Colonic mucosa (tissue), 4 donors: ENCODE data around the gene FATE1. TPM values are rescaled to one million over a fixed set of nuclear protein-coding genes. Genes with fewer than 3 reads are reported as not detected.

Experiments
- DNase-seq: peaks from one replicate; pipeline ENCODE4 v3.0.0-alpha.2; 2020
- H3K27ac ChIP-seq: fragments of 200-600 bp; one replicate; pipeline ENCODE4 v1.8.0; 2021
- H3K27me3 ChIP-seq: fragments of 200-600 bp; one replicate; pipeline ENCODE4 v1.8.0; 2021
- H3K36me3 ChIP-seq: fragments of 200-600 bp; one replicate; pipeline ENCODE4 v1.8.0; 2021
- H3K4me1 ChIP-seq: fragments of 200-600 bp; one replicate; pipeline ENCODE4 v1.8.0; 2021; ENCODE audit warnings: mild to moderate bottlenecking
- H3K4me3 ChIP-seq: fragments of 200-600 bp; one replicate; pipeline ENCODE4 v1.8.0; 2021
- H3K9ac ChIP-seq, 2 donors: one replicate each; pipeline ENCODE4 v1.7.0; 2013; ENCODE audit warnings: control low read depth in 2 of 2, low read depth in 2 of 2, low read length in 2 of 2
- H3K9me3 ChIP-seq: fragments of 200-600 bp; one replicate; pipeline ENCODE4 v1.8.0; 2021
- intact Hi-C: fragments of 100-400 bp; cut with DNase I; formaldehyde crosslinking; loops from one replicate; pipeline ENCODE4 v1.14.1; 2022
- total RNA-seq, 2 donors: library from RNA; stranded (reverse); fragmentation: NEBNext Ultra II Directional in 1 of 2; extraction: Animal tissue kit (Norgen Biotek cat#: 25700) in 1 of 2; gene quantifications; one replicate each; pipeline ENCODE4 v1.2.1, GENCODE V29; 2021
- TF ChIP-seq, protein P1 (sequence below): fragments of 200-600 bp; IDR thresholded peaks from one replicate; pipeline ENCODE4 v1.8.0; 2022; ENCODE audit warnings: antibody characterized with exemption, mild to moderate bottlenecking
- donor health status: healthy.
- donor health status: DM: no; HTN: no; CAD: no.
- donor health status: DM: no; HTN: no; CAD: no.

FATE1 gene
- total RNA-seq, 2 donors from 2014 or later = not detected

DNA sequence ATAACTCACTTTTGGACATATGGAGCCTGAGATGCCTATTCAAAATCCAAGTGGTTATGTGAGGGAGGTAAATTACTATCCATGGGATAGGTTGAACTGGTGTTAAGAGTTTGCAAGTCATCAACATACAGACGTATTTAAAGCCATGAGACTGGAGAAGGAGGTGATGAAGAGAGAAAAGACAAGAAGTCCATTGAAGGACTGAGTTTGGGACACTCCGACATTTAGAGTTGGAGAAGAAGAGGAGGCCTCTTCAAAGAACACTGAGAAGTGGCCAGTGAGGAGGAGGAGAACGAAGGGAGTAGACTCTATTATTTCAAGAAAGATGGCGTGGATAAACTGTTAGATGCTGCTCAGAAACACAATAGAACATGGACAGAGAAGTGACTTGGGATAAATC, 18.6 kb downstream of the FATE1 start, which contains the start of gene CNGA2:
TSS of gene CNGA2 (plus strand) at position 301 of the 400 bp plus-strand sequence. CDS start 3,738 bp downstream, outside the sequence.
- TF ChIP-seq, protein P1, sequence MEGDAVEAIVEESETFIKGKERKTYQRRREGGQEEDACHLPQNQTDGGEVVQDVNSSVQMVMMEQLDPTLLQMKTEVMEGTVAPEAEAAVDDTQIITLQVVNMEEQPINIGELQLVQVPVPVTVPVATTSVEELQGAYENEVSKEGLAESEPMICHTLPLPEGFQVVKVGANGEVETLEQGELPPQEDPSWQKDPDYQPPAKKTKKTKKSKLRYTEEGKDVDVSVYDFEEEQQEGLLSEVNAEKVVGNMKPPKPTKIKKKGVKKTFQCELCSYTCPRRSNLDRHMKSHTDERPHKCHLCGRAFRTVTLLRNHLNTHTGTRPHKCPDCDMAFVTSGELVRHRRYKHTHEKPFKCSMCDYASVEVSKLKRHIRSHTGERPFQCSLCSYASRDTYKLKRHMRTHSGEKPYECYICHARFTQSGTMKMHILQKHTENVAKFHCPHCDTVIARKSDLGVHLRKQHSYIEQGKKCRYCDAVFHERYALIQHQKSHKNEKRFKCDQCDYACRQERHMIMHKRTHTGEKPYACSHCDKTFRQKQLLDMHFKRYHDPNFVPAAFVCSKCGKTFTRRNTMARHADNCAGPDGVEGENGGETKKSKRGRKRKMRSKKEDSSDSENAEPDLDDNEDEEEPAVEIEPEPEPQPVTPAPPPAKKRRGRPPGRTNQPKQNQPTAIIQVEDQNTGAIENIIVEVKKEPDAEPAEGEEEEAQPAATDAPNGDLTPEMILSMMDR = no peak
- Histone ChIP-seq H3K4me1 (no peaks in the 10 kb centered on the region), H3K27me3 (no peaks in the 10 kb centered on the region), H3K9me3 (no peaks in the 10 kb centered on the region), H3K36me3 (no peaks in the 10 kb centered on the region), H3K4me3 (no peak within 1 kb of the TSS), H3K9ac (no peak within 1 kb of the TSS), H3K27ac (no peak within 1 kb of the TSS)
- intact Hi-C loops = no loop called here
- DNase-seq = no peak

DNA sequence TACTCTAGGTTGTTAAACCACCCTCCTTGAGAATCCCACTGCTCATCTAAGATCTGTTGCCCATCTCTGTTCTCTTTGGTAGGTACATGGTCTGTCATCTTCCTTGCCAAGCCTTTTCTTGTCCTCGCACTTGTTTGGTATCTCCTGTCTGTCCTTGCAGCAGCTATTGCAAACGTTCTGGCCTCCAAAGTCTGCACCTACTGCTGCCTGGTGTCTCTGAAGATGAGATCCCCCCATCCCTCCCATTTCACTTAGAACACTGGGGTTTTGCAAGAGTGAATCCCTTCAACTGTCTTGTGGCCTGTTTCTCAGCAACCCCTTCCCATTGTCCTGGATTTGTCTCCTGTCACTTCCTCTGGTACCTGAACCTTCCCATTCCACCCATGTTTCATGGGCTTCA, 19.4 kb downstream of the FATE1 start:
- H3K27ac ChIP-seq = no peak overlapping the region
- H3K9me3 ChIP-seq = no peaks in the 10 kb centered on the region
- no peak for DNase-seq
- H3K9ac ChIP-seq = no peak overlapping the region
- H3K4me1 ChIP-seq = no peaks in the 10 kb centered on the region
- no peaks in the 10 kb centered on the region for H3K27me3 ChIP-seq
- TF ChIP-seq, protein P1 = no peak
- no peak overlapping the region for H3K4me3 ChIP-seq
- H3K36me3 ChIP-seq = no peaks in the 10 kb centered on the region
- intact Hi-C loops = no loop called here

DNA sequence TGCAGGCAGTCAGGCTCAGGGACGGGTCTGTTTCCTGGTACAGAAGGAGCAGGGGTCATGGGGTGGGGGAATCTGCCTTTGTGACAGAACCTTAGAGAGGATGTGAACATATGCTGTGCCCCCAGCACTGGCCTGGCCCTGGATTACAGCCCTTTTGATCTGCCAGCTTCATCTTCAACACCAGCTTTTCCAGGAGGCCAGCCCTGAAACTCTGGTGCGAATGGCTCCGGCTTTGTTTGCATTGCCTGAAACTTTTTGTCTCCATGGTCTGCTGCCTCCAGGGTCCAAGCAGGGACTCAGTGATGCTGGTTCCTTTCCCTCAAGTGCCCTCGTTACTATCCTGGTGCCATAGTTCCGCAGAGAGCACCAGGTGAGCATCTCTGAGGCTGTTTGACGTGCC, 20.9 kb downstream of the FATE1 start:
- no peak for DNase-seq
- no peak overlapping the region for H3K9ac ChIP-seq
- TF ChIP-seq, protein P1 = no peak

DNA sequence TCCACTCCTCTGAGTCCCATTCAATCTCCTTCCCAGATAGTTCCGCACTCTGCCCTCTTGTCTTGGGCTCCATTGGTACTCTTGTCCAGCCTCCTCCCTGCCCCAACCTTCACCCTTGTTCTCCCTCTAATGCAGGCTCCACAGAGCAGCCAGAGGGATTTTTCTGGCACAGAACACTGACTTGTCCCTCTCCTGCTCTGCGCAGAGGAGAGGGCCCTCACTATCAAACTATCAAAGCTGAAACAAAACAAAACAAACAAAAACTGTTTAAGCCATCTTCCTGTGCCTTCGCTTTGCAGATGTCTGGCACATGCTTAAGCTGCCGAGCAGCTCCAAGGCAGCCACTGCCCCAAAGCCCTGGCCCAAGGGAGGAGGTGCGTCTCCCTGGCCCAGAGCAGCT, 21.7 kb downstream of the FATE1 start:
- Histone ChIP-seq H3K9ac (no peak overlapping the region), H3K36me3 (no peaks in the 10 kb centered on the region), H3K4me1 (no peaks in the 10 kb centered on the region), H3K4me3 (no peak overlapping the region), H3K9me3 (no peaks in the 10 kb centered on the region), H3K27me3 (no peaks in the 10 kb centered on the region), H3K27ac (no peak overlapping the region)
- no peak for DNase-seq
- intact Hi-C loops = no loop called here
- TF ChIP-seq, protein P1 = no peak

More for the DNA sequence above, 20.9 kb downstream of the FATE1 start:
- no peaks in the 10 kb centered on the region for H3K9me3 ChIP-seq
- H3K4me1 ChIP-seq = no peaks in the 10 kb centered on the region
- H3K27ac ChIP-seq = no peak overlapping the region
- no peaks in the 10 kb centered on the region for H3K36me3 ChIP-seq
- H3K27me3 ChIP-seq = no peaks in the 10 kb centered on the region
- intact Hi-C loops = no loop called here
- no peak overlapping the region for H3K4me3 ChIP-seq

DNA sequence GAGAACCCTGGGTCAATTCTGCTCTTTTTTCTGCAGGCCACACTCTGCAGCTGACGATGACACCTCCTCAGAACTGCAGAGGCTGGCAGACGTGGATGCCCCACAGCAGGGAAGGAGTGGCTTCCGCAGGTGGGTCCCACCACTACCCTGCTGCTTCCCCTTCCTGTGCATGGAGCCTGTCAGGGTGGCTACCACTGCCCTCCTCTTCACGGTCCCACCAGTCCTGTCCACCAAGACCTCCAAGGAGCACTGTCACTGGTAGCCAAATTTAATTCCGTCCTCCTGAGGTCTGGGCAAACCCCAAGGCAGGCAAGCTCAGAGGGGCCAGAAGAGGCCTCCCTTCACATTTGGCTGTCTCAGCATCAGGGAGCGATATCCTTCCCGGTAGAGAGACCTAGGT, 22.9 kb downstream of the FATE1 start:
- no peaks in the 10 kb centered on the region for H3K9me3 ChIP-seq
- H3K27ac ChIP-seq = no peak overlapping the region
- no peaks in the 10 kb centered on the region for H3K27me3 ChIP-seq
- TF ChIP-seq, protein P1 = no peak
- intact Hi-C loops = no loop called here
- DNase-seq = no peak
- no peaks in the 10 kb centered on the region for H3K36me3 ChIP-seq
- H3K4me3 ChIP-seq = no peak overlapping the region
- no peaks in the 10 kb centered on the region for H3K4me1 ChIP-seq
- H3K9ac ChIP-seq = no peak overlapping the region
